Large intestine (tissue), 3 donors: ENCODE data around the gene RBP2. TPM values are rescaled to one million over a fixed set of nuclear protein-coding genes. Genes with fewer than 3 reads are reported as not detected.

Experiments used
- DNase-seq, 2 donors: peaks; one replicate each; pipeline versions ENCODE4 v3.0.0 to v3.0.0-alpha.2; 2013
- H3K27ac ChIP-seq: one replicate; pipeline ENCODE4 v1.5.1; 2013; ENCODE audit warnings: low read length
- H3K27me3 ChIP-seq: 2 replicates; pipeline ENCODE4 v1.6.1; 2013; ENCODE audit warnings: low read length; ENCODE audit not compliant: control insufficient read depth, insufficient read depth
- H3K36me3 ChIP-seq: 2 replicates; pipeline ENCODE4 v1.6.1; 2013; ENCODE audit warnings: low read length; ENCODE audit not compliant: control insufficient read depth, insufficient read depth
- H3K4me1 ChIP-seq: one replicate; pipeline ENCODE4 v1.6.1; 2013; ENCODE audit warnings: low read length; ENCODE audit not compliant: control insufficient read depth, insufficient read depth
- H3K4me3 ChIP-seq: one replicate; pipeline ENCODE4 v1.5.1; 2013; ENCODE audit warnings: low read length
- H3K9me3 ChIP-seq: one replicate; pipeline ENCODE4 v1.6.1; 2013; ENCODE audit warnings: mild to moderate bottlenecking, low read depth, low read length, moderate library complexity; ENCODE audit not compliant: control insufficient read depth
- WGBS: methylation state at CpG from one replicate; pipeline ENCODE4 v1.1.5; 2013; ENCODE audit warnings: low lambda C conversion rate; ENCODE audit not compliant: insufficient coverage; 5-methylcytosine and 5-hydroxymethylcytosine counted together
- polyA plus RNA-seq: library from polyadenylated mRNA; unstranded; fragments of 120-200 nt; gene quantifications from one replicate; pipeline ENCODE4 v1.2.1, GENCODE V29; 2013

RBP2 gene
- polyA plus RNA-seq, 1 donor, result 2,966 TPM

DNA sequence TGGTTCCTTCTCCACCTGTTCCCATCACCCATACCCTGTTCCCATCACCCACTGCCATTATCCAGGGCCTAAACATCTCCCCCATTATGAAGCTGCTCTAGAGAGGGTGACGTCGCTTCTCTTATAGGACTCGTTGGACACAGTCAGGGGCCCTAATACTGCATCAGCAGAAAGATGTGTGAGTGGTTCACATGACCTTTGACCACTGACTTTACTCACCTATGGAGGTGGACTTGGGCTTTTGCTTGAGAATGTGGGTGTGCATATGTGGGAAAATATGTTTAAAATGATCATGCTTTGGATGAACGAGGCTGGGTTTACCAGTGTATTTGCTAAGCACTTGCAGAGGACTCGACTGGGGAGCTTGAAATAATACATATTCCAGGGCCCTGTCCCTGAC lies 26.8 kb downstream of the RBP2 start:
- Histone ChIP-seq H3K4me1 (peaks cover 26% of the 10 kb centered on the region), H3K36me3 (peaks cover 29% of the 10 kb centered on the region), H3K27me3 (no peaks in the 10 kb centered on the region), H3K9me3 (no peaks in the 10 kb centered on the region), H3K27ac (peak overlapping the region; percentile 78), H3K4me3 (no peak overlapping the region)
- peak; percentile 64 to 83 for DNase-seq
- WGBS, result no CpG with 5 or more reads among the region's 5 CpGs

DNA sequence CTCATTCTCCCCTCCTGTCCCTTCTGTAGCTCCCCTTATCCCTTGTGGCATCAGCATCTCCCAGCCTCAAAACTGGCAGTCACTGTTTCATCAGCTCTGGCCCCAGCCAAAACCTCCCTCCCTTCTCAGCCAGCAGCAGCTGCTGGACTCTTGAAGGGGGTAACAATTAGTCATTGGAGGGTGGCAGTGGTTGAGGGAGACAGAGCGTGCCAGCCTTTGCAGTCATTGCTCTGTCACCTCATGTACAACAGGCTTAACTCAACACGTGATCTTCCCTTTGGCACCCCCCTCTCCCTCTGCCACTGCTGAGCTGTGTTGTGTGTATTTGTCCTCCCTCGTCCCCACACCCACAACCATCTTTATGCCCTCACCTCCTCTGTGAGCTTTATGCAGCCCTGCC lies 28.2 kb downstream of the RBP2 start:
- DNase-seq, result peak in 1 of 2 donors; percentile 33

DNA sequence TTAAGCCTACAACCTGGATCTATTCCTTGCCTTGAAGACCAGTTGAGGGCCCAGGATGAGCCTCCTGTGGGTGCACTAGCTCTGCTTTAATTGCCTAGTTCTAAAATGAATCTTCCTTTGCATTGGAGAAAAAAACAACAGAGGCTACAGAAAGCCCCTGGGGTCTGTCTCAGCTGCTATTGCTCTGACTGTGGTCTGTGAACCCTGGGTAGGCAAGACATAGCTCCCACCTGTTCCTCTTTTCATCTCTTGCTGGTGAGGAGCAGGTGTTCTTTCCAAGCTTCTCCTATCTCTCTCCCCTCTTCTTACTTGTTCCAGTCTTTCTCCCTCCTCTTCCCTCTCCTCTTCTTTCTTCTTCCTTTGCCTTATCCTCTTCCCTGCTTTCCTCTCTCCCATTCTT lies 28.8 kb downstream of the RBP2 start:
- no peak for DNase-seq
- no peak overlapping the region for H3K4me3 ChIP-seq
- peaks cover 25% of the 10 kb centered on the region for H3K4me1 ChIP-seq
- H3K36me3 ChIP-seq, result peaks cover 15% of the 10 kb centered on the region
- no peak overlapping the region for H3K27ac ChIP-seq
- H3K27me3 ChIP-seq, result no peaks in the 10 kb centered on the region
- H3K9me3 ChIP-seq, result no peaks in the 10 kb centered on the region

More for the DNA sequence above, 28.2 kb downstream of the RBP2 start:
- peaks cover 26% of the 10 kb centered on the region for H3K4me1 ChIP-seq
- whole genome bisulfite sequencing, result no CpG with 5 or more reads among the region's 3 CpGs
- no peak overlapping the region for H3K4me3 ChIP-seq
- no peaks in the 10 kb centered on the region for H3K27me3 ChIP-seq
- H3K27ac ChIP-seq, result peak overlapping the region; percentile 3
- H3K36me3 ChIP-seq, result peaks cover 18% of the 10 kb centered on the region
- H3K9me3 ChIP-seq, result no peaks in the 10 kb centered on the region

DNA sequence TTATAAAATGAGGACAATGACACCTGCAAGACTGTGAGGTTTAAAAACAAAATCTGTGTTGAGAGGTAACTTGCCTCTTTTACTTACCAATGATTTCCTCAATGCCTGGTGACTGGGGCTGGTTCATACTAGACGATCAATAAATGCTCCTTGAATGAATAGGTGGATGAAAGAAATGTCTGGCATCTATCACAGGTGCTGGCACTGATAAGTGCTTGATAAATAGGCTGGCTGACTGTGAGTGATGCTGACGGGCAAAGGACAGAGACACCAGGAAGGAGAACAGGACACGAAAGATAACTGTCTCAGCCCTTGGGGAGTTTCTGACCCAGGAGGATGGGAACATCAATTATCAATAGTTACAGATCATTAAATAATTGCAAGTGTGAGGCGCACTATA lies 31.9 kb downstream of the RBP2 start:
- WGBS, result 83% methylated on average over 2 of the region's 4 CpGs
- no peak overlapping the region for H3K27ac ChIP-seq
- peaks cover 5% of the 10 kb centered on the region for H3K4me1 ChIP-seq
- DNase-seq, result no peak
- H3K36me3 ChIP-seq, result no peaks in the 10 kb centered on the region
- H3K4me3 ChIP-seq, result no peak overlapping the region
- no peaks in the 10 kb centered on the region for H3K9me3 ChIP-seq
- H3K27me3 ChIP-seq, result no peaks in the 10 kb centered on the region

DNA sequence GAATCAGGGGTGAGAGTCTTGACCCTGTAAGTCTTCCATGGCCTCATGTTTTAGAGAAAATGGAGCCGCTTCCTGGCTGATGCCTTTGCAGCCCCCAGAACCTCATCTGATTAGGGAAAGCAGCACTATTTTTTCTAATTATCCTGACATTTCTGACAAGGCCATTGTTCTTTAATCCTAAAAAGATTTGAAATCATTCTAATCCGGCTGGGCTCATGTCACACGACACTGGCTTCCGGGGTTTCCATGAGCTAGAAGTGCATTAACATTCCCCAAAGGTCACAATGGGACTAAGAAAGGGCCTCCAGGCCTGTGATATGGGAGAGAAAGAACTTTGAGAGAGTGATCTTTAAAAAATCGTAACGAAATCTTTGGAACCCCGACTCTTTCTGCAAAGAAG lies 33.1 kb downstream of the RBP2 start:
- Histone ChIP-seq H3K9me3 (no peaks in the 10 kb centered on the region), H3K36me3 (no peaks in the 10 kb centered on the region), H3K27ac (no peak overlapping the region), H3K27me3 (no peaks in the 10 kb centered on the region), H3K4me1 (peaks cover 5% of the 10 kb centered on the region), H3K4me3 (no peak overlapping the region)
- 100% methylated on average over 4 of the region's 7 CpGs for WGBS
- DNase-seq, result no peak

DNA sequence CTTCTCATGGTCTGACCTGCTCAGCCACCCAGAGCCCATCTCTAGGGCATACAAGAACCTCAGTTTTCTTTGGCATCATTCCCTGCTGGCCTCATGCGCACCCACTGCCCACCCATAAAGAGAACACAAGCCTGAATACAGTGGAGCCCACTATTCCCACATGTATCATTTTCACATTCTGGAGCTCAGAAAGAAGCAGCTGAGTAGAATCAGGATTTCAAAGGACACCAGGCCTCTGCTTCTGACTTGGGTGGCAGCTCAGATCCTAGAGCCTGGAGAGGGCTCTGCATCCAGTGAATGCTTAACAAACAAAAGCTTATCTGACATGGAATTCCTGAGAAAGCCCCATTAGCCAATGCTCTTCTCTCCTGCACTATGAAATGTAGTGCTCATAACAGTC lies 34.7 kb downstream of the RBP2 start:
- Histone ChIP-seq H3K36me3 (no peaks in the 10 kb centered on the region), H3K9me3 (no peaks in the 10 kb centered on the region), H3K27me3 (no peaks in the 10 kb centered on the region), H3K27ac (no peak overlapping the region), H3K4me1 (peaks cover 5% of the 10 kb centered on the region), H3K4me3 (no peak overlapping the region)
- DNase-seq, result no peak
- WGBS, result no CpG with 5 or more reads among the region's 1 CpG

DNA sequence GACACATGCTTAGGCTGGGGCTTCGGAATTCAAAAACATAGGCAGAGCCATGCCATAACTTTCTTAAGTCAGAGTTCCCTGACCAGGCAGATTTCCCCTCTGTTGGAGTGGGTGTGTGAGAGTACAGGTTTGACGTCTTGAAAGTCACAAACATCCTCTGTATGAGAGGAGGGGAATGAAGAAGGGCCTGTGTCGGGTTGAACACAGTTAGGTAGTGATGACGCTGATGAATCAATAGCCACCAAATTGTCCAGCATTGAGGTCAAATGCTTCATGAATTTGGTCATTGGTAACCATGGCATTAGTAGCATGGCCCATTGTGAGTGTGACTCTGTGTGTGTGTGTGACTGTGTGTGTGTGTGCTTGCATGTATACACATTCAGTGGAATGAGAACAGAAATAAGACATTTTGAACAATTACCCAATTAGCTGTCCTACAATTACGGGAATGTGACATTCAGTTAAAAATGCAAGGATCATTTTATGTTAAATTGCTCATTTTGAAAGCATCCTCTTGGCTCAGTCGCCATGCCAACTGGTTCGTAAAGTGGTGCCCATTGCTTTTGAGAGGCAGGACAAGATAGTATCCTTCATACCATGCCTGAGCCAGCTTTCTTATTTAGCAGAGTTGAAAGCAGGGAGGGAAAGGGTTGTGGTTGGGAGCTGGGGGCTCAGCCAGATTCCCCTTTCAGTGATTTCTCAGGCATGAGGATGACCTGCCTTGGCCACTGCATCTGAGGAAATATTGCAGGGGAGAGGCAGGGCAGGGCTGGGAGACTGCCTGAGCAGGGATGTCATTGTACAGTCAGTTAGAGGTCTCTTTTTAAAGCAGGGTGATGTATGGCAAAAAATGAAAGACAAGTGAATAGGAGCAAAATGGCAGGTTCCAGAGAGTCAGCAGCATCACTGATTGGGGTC lies 35.4 kb downstream of the RBP2 start:
- Histone ChIP-seq H3K27ac (no peak overlapping the region), H3K9me3 (no peaks in the 10 kb centered on the region), H3K27me3 (no peaks in the 10 kb centered on the region), H3K4me3 (no peak overlapping the region), H3K36me3 (no peaks in the 10 kb centered on the region), H3K4me1 (peaks cover 5% of the 10 kb centered on the region)
- no peak for DNase-seq
- 100% methylated on average over 1 of the region's 7 CpGs for WGBS

DNA sequence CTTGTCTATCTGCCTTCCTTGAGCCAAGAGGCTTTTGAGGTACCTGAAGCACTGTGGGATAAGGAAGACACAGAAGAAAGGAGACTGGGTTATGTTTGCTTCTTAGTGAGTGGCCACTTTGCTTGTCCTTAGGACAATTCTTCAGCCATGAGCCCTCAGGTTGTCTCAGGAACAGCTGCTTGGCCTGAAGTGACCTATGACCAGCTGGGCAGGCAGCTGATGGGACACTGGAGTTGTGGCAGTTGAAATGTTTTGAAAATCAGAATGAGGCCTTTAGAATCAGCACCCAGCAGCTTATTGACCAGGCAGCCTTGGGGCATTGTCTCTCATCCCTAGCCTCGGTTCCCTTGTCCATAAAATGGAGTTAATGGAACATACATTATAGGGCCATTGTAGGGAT lies 37.0 kb downstream of the RBP2 start:
- no peaks in the 10 kb centered on the region for H3K27me3 ChIP-seq
- H3K4me3 ChIP-seq, result no peak overlapping the region
- H3K4me1 ChIP-seq, result peaks cover 17% of the 10 kb centered on the region
- H3K9me3 ChIP-seq, result no peaks in the 10 kb centered on the region
- WGBS, result no CpG with 5 or more reads among the region's 1 CpG
- H3K36me3 ChIP-seq, result no peaks in the 10 kb centered on the region
- DNase-seq, result no peak
- no peak overlapping the region for H3K27ac ChIP-seq

DNA sequence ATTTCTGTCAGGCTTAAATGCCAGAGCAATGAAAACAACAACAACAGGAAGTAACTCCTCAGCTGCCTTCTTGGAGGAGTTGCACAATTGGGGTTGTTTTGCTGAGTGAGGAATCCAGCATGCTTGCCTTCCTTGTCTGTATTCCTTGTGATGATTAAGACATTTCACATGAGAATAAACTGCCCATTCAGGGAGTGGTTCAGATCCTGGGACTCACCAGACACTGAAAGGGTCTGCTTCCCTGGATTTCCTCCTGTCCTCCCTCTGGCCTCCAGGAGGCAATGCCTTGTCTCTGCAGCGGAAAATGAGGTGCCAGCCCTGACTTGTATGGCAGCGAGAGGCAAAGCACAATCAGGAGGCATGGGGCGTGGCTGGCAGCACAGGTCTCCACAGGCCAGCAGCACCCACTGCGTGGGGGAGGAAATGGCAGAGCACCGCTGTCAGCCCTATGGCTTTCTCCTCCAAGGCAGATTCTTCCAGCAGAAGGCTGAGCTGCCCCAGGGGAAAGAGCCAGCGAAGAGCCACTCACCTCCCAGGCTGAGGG lies 41.5 kb downstream of the RBP2 start:
- Histone ChIP-seq H3K4me3 (no peak overlapping the region), H3K27me3 (no peaks in the 10 kb centered on the region), H3K36me3 (no peaks in the 10 kb centered on the region), H3K9me3 (no peaks in the 10 kb centered on the region), H3K4me1 (peaks cover 16% of the 10 kb centered on the region), H3K27ac (peak overlapping the region; percentile 79)
- no CpG with 5 or more reads among the region's 6 CpGs for WGBS
- DNase-seq, result peak; percentile 62 to 78

DNA sequence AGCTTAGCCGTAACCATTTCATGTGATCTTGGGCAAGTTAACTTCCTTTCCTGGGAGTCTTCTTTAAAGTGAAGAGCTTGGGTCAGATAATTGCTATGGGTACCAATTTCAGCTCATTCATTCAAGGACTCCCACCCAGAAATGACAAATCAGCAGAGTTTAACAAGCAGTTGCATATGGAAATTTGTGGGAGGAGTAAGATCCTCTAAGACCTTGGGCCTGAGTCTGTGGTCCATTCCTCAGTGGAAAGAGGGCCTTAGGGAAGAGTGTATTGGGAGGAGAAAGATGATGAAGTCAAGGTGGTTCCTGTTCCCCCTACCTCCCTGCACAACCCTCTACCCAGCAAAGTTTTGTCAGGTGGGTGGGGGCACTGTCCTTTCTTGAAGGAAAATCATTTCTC lies 42.1 kb downstream of the RBP2 start:
- Histone ChIP-seq H3K36me3 (no peaks in the 10 kb centered on the region), H3K9me3 (no peaks in the 10 kb centered on the region), H3K27me3 (no peaks in the 10 kb centered on the region), H3K4me3 (no peak overlapping the region), H3K4me1 (peaks cover 16% of the 10 kb centered on the region), H3K27ac (peak overlapping the region; percentile 60)
- no CpG with 5 or more reads among the region's 1 CpG for WGBS
- DNase-seq, result no peak

DNA sequence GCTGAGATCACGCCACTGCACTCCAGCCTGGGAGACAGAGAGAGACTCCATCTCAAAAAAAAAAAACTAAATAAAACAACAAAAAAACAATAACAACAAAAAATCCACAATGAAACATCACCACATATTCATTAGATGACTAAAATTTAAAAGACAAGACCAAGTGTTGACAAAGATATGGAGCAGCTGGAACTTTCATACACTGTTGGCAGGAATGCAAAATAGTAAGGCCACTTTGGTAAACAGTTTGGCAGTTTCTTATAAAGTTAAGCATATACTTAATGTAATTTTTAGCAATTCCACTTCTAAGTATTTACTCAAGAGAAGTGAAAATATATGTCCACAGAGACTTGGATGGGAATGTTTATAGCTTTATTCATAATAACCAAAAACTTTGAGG lies 43.2 kb downstream of the RBP2 start:
- no CpG with 5 or more reads among the region's 1 CpG for WGBS
- Histone ChIP-seq H3K27ac (no peak overlapping the region), H3K4me1 (peaks cover 17% of the 10 kb centered on the region), H3K9me3 (no peaks in the 10 kb centered on the region), H3K27me3 (no peaks in the 10 kb centered on the region), H3K4me3 (no peak overlapping the region), H3K36me3 (no peaks in the 10 kb centered on the region)
- DNase-seq, result no peak
